NCI-H2227 treated with DMSO at 0.1 percent for 48 hours (cell line): Measurements from ENCODE around the gene FAM3D.

Source experiments
- DNase-seq: peaks from one replicate; lab custom pipeline; 2025; lab: John Stamatoyannopoulos, UW

Gene FAM3D

DNA sequence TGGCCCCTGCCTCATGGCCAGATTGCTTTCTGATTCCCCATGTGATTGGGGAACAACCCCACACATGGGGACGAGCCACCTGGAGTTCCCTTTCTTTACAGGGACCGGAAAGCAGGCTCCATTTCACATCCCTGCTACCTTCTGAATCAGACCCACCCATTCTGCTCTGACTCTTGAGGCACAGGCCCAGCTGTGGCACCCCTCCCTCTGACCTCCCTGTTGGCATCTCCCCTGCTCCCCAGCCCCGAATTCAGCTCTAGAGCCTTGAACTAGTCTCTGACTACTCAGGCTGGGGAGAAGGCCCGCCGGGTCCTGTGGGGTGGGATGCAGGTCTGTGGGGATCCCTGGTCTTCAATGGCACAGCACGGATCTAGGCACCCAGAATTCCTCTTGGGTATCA is 12.1 kb downstream of the FAM3D start:
- DNase-seq: no peak

DNA sequence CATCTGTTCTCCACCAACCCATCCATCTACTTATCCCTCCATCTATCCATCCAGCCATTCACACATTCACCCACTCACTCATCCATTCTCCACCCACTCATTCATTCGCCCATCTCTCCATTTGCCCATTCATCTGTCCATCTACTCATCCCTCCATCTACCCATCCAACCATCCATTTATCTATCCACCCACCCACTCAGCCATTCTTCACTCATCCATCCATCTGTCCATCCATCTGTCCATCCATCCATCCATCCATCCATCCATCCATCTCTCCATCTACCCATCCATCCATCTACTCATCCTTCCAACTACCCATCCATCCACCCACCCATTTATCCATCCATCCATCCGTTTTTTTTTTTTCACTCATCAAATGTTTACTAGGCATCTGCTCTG is 13.9 kb downstream of the FAM3D start:
- no peak for DNase-seq

DNA sequence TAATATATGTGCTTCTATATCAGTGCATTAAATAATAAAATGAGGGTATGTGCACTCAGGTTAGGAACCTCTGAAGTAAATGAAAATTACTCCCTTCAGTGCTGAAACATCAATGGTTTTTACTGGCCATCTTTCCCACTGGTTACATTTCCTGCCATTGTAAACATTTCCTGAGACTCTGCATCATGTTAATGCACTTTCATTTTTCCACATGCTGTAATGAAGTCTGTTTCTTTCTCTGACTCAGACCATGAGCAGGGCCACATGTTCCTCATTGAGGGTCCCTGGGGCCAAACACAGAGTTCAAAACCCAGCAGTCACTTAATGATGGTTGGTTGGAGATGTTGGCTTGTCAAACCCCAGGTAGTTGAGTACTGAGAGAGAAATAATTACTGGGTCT is 15.3 kb downstream of the FAM3D start:
- DNase-seq: no peak

DNA sequence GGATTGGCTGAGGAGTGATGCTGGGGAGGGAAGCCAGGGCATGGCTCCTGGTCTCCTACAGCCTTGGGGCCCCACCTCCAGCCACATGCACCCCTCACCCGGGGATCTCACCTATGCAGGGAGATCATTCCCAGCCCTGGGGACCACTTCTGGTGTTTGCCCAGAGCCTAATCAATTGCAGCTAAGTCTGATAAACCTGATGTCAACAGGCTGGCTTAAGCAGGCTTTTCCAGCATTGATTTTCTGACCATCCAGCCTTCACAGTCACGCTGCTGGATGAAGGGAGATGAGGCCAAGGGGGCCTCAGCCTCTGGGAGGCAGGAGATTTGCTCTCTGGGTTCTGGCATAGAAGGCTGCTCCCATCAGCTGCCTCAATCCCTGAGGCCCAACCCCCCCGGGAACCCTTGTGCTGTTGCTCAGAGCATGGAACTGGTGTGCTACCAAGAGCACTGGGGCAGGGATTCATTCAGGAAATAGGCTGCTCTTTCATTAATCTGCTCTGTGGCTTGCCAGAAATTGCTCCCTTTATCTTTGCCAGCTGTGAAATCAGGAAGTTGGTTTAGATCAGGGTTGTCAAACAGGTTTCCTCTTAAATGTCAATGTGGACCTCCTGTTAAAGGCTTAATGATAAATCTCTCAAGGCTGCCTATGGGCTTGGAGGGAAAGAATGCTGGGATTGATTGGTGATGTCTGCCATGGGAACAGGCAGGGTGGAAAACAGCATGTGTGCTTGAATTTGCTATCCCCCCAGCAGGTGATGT is 19.0 kb downstream of the FAM3D start:
- DNase-seq: no peak

DNA sequence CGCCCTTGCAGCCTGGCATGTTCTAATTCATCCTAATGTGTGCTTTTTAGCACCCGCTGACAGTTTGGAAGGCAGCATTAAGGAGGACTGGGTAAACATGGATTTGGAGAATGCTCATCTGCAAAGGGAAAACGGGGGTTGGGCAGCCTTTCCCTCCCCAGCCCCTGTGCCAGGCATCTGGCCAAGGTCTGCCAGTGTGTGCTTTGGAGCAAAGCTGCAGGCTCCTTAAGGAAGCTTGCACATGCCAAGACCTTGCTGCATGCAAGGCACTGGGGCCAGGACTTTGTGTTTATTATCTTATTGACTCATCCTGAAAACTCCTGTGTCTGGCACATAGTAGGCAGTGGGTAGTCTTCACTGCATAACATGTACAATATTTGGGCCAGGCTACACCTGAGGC is 20.1 kb downstream of the FAM3D start:
- no peak for DNase-seq

DNA sequence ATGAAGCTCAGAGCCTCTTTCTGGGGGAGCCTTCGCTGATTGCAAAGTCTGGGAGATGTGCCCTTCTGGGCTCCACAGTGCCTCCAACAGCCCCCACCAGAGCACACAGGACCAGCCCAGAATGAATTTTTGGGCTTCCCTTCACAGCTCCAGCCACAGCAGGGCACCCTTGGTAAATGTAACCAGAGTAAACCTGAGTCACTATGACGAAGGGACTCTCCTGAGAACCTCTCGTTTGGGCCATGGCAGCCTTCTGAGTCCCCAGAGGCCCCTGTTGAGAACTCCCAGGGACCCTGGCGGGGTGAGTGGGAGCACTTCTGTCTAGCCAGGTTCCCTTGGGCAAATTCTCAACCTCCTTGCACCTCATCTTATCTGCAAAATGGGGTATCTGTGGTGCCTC is 20.8 kb downstream of the FAM3D start:
- no peak for DNase-seq

DNA sequence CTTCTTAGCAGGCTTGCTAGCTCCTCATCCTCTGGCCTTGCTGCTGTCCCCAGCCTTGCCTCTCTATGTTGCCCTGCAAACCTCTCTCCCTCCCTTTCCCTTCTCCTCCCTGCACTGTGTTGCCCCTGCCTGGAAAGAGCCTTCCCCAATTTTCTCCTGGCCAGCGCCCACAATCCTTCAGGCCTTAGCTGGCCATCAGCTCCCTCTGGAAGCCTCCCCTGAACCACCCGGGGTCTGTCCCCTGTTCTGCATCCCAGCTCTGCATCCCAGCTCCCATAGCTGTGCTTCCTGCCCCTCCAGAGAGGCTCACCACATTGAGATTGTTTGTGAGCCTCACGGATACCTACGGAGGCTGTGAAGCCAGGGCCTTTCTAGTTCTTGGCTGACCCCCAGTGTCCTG is 23.7 kb downstream of the FAM3D start:
- no peak for DNase-seq

DNA sequence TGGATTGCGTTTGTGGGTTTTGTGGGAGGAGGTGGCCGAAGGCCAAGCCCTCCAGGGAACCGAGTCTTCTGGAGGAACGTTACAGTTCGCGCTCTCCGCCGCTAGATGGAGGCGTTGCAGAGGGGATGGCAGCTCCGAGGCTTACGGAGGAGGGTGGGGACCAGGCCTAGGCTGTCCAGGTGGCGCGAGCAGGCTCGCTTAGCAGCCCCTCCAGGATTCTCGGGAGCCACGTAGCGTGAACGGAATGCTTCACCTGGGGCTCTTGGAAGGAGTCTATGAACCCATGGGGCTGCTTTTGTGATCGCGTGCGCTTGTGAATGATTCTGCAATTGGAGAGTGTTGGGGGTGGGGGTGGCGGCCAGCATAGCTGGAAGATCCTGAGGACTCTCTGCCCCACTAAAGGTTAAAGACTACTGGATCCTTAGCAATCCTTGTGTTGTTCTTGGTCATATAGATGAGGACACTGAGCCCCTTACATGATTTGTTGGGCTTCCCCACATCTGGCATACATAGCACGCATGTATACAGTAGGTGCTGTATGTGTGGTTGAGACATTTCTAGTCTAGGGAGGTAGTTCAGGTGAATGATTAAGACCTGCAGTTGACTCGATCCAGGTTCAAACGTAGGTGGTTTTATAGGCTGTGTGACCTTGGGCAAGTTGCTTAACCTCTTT is 25.7 kb downstream of the FAM3D start:
- peak; percentile 18 for DNase-seq

DNA sequence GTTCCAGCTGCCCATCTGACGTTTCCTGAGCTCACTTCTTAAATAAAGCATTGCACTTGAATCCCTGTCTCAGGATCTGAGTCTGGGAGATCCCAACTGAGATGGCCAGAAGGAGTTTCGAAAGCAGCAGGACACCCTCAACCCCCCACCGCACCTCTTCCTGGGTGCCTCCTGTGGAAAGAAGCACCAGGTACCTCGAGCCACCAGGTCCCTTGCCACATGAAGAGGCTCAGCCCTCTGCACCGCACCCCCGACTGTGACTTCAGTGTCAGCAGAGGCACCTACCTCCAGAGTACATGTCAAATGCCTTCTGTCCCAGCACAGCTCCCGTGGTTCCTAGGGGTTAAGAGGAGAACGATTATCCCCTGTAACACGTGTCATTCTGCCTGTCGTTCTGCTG is 26.7 kb downstream of the FAM3D start:
- no peak for DNase-seq

DNA sequence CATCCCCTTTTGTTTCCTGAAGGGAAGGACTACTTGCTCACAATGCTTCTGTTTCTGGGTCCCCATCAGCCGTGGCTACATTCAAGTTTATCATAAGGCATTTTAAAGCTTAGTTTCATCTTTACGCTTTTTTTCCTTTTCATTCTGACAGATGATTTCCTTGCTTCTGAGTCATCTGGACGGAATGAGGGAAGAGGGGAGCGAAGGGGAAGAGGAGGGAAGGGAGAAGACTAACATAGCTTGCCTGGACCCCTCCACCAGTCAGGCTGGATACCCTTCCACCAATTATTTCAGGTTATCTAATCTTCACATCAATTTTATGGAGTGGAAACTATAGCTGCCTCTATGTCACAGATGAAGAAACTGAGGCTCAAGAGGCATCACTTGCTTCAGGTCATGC is 27.6 kb downstream of the FAM3D start:
- no peak for DNase-seq

DNA sequence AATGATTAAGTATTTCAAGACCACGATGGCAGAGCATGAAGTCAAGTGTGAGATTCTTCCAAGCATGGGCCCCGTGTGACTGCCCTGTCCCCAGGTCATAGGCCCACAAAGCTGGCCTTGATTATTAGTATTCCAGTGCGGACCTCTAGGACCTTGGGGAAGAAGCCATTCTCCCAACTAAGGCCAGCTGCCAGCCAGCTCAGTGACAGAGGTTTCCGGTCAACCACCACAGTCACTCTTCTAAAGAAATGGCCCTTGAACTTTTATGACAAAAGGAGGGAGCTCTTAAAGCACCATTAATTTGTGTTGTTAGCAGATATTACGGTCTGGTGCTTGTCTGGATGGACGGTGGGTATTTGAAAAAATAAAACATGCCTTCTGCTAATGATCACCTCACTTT is 28.0 kb downstream of the FAM3D start:
- DNase-seq: no peak

DNA sequence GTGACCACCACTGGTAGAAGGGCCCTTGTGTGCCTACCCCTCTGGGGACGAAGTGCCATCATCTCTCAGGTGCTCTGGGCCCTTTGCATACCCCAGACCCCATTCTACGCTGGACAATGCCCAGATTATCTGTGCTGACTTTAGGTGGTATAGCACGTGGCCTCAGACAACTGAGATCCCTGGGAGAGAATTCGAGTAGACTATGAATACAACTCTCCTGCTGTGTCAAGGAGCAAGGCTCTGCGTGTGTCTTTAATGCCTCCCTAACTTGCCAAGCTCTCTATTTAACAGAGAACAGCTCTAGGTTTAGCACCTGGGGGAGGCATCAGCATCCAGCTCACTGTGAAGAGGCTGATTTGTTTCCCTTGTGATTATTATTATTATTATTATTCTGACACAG is 29.1 kb downstream of the FAM3D start:
- no peak for DNase-seq

DNA sequence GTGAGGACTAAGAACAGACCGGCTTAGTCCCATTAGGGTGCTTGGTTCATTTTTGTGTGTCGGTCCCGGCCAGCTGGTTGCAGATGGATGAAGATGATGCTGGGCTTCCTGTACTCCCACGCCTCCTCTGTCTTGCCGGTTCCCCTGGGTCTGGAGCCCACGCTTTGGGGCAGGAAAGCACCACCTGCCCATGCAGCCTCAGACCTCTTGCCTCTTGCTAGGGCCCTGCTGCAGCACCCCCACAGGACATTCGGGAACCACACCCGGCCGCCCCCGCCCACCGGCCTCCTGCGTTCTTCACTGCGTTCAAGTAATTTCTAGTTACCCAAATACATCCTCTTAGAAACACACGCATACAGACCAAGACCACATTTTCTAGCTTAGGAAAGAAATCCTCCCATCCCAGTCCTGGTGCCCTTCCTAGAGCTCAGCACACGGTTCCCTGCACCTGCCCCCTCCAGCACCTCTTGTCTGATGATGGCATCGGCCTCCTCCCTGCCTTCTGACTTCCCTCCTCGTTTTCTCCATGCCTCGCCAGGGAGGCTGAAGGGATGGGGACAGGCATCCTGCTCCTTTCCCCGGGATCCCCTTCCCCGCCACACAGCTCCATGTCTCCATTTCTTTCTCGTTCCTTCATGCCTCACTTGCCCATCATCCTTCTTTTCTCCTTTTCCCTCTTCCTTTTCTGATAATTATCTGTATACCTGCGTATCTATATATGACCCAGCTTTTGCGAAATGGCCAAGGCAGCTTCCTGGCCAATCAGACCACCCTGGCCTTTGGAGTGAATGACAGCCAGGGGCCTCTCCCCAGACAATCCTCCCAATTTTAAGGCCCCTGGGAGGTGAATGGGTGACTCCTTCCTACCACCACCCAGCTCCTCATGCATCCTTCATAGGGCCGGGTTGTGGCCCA is 30.9 kb downstream of the FAM3D start:
- no peak for DNase-seq

DNA sequence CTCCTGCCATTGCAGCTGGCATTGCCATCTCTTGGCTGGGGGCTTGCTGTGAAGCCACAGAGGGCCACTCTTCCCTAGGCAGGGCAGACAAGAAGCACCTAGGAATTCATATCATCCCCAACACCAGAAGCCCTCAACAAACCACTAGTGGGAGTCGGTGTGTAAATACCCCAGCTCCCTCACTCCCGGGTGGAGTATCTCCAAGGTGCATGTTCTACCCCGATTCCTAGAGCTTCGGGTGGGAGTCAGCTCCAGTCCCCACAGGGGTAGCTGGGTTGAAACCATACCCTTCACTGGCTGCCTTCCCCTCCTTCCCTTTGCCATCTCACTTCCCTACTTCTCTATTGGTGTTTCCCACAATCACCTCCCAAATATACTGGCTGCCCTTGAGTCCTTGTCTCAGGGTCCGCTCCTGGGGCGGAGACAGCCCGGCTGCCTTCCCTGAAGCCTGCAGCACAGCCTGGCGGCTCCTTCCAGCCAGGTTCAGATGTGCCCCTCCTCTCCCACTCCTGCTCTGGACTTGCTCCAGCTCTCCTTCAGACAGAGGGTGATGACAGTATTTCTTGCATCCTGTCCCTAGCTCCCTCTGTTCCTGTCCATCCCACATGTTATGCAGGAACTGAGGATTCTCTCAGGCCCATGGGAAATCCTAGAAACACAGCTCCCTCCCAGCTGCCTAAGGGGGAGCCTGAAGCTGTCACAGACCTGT is 33.3 kb downstream of the FAM3D start:
- no peak for DNase-seq

DNA sequence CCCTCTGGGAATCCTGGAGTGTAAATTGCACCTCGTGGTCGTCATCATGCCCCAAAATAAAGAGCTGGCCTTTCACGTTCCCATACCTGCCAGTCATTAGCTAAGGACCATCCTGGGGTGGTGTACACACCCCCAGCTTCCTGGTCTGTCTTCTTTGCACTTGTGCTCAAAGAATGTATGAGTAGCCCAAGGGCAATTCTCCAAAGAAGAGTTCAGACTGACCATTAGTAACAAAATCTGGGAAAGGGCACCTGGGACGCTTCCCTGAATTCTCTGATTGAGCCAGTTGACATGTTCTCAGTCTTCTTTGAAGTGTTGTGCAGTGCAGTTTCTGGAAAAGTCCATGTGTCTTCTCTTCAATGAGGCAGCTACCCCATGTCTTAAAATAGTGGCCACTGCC is 34.8 kb downstream of the FAM3D start:
- DNase-seq: no peak

DNA sequence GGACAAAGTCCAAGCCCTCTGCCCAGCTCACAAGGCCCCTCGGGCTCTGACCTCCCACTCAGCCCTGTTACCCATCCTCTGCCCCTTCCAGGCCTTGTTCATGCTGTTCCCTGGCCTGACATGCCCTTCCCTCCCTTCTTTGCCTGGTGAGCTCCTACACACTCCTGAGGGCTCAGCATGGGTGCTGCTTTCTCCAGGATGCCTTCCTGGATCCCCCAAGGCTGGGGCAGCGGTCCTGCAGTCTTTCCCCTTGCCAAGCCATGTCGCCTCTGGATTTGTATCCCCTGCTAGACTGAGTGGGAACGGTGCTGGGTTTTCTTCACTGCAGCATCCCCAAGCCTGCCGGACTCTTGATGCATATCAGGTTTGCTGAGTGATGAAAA is 35.9 kb downstream of the FAM3D start:
- no peak for DNase-seq

DNA sequence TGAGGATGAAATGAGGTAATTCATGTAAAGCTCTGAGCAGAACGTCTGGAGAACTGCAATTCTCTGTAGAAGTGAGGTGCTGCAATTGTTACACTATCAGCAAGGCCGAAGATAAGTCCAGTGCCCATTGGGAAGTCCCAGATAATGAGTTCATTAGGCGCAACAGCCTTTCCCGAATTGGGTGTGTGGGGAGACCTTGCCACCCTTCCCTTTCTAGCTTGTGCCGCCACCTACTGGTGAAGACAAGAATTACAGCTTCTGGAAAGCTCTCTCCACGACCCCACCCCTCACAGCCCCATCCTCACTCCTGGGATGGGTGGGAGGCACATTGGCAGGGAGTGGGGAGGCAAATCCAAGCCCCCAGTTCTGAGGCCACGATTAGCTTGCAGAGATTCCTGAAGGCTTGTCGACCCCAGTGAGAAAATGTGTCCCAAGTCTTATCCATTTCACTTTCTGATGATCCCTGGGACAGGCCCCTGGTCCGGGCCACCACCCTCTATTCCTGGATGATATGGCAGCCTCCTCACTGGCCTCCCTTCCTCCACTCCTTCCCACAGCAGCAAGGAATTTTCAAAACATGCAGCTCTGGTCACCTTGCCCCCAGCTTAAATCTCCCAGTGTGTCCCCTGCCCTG is 36.4 kb downstream of the FAM3D start:
- peak; percentile 12 for DNase-seq

DNA sequence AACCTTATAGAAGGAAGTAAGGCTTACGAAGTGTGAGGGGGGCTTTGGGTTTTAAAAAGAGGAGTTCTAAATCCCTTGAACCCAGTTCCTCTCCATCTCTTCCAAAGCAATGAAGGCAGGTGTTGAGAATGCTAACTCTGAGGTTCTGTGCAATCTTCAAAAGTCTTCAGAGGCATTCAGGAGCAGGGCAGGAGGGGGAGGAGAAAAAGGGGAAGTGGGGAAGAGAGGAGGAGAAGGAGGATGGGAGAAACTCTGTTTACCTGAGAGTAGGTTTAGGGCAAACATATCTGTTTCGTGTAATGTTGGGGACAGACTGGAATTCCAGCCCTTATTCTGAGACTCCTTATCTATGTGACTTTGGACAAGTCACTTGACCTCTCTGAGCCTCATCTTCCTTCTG is 36.9 kb downstream of the FAM3D start:
- no peak for DNase-seq

DNA sequence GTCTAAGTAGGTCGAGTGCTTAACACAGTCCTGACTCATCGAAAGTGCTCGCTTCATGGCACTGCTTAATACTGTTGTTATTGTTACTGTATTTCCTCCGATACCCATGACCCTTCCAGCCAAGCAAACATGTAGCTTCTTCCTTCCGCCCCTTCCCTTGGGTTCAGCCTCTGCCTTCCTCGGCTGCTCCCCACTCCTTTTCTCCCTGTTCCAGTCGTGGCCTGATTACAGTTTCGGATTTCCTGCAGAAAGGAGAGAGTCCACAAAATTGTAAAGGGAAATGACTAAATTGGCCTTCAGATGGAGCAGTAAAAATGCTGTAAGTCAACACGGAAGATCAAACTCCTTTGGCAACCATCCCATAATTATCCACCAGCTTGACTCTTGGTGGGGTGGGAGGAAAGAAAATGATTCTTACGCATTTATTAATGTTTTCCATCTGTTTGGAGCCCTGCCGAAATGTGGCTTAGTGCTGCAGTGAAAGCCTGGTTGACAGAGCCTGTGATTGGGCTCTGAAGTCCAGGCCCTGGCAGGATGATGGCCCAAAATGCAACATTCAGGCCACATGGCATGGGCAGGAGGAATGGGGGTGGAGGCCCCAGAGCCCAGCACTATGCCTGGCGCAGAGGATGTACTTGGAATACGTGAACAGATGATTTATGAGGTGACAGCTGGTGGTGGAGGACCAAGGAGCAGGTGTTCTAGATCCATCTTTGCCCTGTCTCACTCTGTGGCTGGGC is 37.6 kb downstream of the FAM3D start:
- DNase-seq: no peak

DNA sequence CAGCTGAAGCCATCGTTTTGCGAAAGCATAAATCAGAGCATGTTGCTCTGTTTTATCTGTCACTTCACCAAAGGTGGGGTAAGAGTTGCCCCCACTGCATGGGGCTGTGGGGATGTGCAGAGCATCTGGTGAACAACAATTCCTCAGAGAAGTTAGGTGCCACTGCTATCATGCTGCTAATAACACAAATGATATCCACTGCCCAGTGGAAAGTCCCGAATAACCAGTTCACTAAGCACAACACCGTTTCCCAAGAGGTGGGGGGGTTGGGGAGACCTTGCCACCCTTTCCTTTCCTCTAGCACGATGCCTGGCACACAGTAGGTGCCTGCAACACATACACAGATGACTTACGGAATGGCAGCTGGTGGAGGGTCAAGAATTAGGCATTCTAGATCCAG is 38.6 kb downstream of the FAM3D start:
- DNase-seq: no peak

DNA sequence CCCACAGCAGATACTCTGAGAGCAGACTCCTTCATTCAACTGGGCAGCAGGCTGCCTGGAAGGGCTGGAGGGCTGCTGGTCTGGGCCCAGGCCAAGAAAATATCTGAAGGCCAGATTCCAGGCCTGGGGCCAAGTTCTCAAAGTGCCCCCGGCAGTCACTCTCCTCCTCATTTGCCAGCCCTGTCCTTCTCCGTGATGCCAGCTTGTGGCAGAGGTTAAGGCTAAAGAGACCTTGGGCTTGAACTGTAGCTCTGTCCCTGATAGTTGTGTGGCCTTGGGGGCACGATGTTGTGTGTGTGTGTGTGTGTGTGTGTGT is 39.0 kb downstream of the FAM3D start:
- DNase-seq: no peak
